Spleen (tissue), 11 donors: Measurements from ENCODE around the gene TLK1. TPM values are rescaled to one million over a fixed set of nuclear protein-coding genes. Genes with fewer than 3 reads are reported as not detected.

Experiments
- DNase-seq: peaks from one replicate; pipeline ENCODE4 v3.0.0-alpha.2; 2020
- H3K27ac ChIP-seq, 8 donors: fragments of 200-600 bp; sonication (generic) in 7 of 8; 1 replicate in 4 of 8; 2 replicates in 4 of 8; pipeline versions ENCODE4 v1.5.0 to v1.8.0; 2016 to 2021; ENCODE audit warnings: inconsistent platforms in 4 of 8, mild to moderate bottlenecking in 4 of 8, moderate library complexity in 1 of 8
- H3K27me3 ChIP-seq, 7 donors: fragments of 200-600 bp; sonication (generic) in 6 of 7; replicated peaks in 1 of 7; 1 replicate in 4 of 7; 2 replicates in 3 of 7; pipeline versions ENCODE4 v1.5.0 to v1.8.0; 2016 to 2021; ENCODE audit warnings: inconsistent platforms in 3 of 7, mild to moderate bottlenecking in 1 of 7
- H3K36me3 ChIP-seq, 6 donors: fragments of 200-600 bp; sonication (generic) in 5 of 6; 1 replicate in 4 of 6; 2 replicates in 2 of 6; pipeline versions ENCODE4 v1.5.0 to v1.8.0; 2016 to 2021; ENCODE audit warnings: inconsistent platforms in 2 of 6
- H3K4me1 ChIP-seq, 6 donors: fragments of 200-600 bp; sonication (generic) in 5 of 6; 1 replicate in 3 of 6; 2 replicates in 3 of 6; pipeline versions ENCODE4 v1.5.0 to v1.8.0; 2016 to 2021; ENCODE audit warnings: inconsistent platforms in 3 of 6
- H3K4me3 ChIP-seq, 8 donors: fragments of 200-600 bp; sonication (generic) in 7 of 8; 1 replicate in 4 of 8; 2 replicates in 4 of 8; pipeline versions ENCODE4 v1.5.0 to v1.8.0; 2016 to 2021; ENCODE audit warnings: inconsistent platforms in 4 of 8, mild to moderate bottlenecking in 4 of 8, moderate library complexity in 2 of 8
- H3K9me3 ChIP-seq, 8 donors: fragments of 200-600 bp; sonication (generic) in 7 of 8; 1 replicate in 4 of 8; 2 replicates in 4 of 8; pipeline versions ENCODE4 v1.5.0 to v1.8.0; 2016 to 2021; ENCODE audit warnings: inconsistent platforms in 4 of 8
- CTCF ChIP-seq, 11 experiments: fragments of 200-600 bp in 7 of 11; fragments of 450-650 bp in 4 of 11; sonication (generic) in 4 of 11; IDR thresholded peaks in 8 of 11; conservative IDR thresholded peaks in 3 of 11; 1 replicate in 7 of 11; 2 replicates in 4 of 11; pipeline versions ENCODE4 v1.4.0 to v1.8.0; 2016 to 2021; ENCODE audit warnings: antibody characterized with exemption in 11 of 11, inconsistent platforms in 4 of 11, mild to moderate bottlenecking in 1 of 11
- POLR2A ChIP-seq, 3 donors: fragments of 450-650 bp; IDR thresholded peaks; one replicate each; pipeline ENCODE4 v1.5.1; 2017; ENCODE audit warnings: antibody characterized with exemption in 3 of 3, mild to moderate bottlenecking in 1 of 3
- POLR2AphosphoS5 ChIP-seq, 3 donors: sonication (generic); formaldehyde crosslinking; IDR thresholded peaks; one replicate each; pipeline ENCODE4 v1.5.1; 2017; ENCODE audit warnings: antibody characterized with exemption in 3 of 3
- WGBS, 5 donors: extraction: QIAGEN DNeasy Blood & Tissue Kit in 3 of 5; methylation state at CpG; one replicate each; pipeline versions ENCODE4 v1.1.5 to v1.1.7; 2013 to 2018; 5-methylcytosine and 5-hydroxymethylcytosine counted together
- intact Hi-C: fragments of 100-400 bp; cut with DNase I; formaldehyde crosslinking; loops from one replicate; pipeline ENCODE4 v1.15.0; 2023; ENCODE audit warnings: low total_unique reads
- polyA plus RNA-seq, 3 donors: library from polyadenylated mRNA; stranded (reverse); fragments of 200-250 nt; gene quantifications; one replicate each; pipeline ENCODE4 v1.2.1, GENCODE V29; 2013
- total RNA-seq, 7 donors: library from RNA; depleted of rRNA in 3 of 7; stranded (reverse); fragments of >200 nt in 3 of 7; fragmentation: NEBNext Ultra II Directional in 4 of 7; extraction: Animal tissue kit (Norgen Biotek cat#: 25700) in 4 of 7; gene quantifications; one replicate each; pipeline versions ENCODE4 v1.1.0 to v1.2.1, GENCODE V29; 2016 to 2021
- donor health status: healthy with polysubstance abuse.
- donor health status: DM: no; HTN: no; CAD: no; lungs with moderate emphysema.
- donor health status: DM: no; HTN: no; CAD: no.
- donor health status: Bipolar disorder and iron deficiency.
- donor health status: healthy.
- donor health status: DM: no; HTN: no; CAD: no.
- donor health status: DM: yes; HTN: yes; CAD: no.

The TLK1 gene
- total and polyA plus RNA-seq, 10 donors, result 19.7 to 100.0 (median 81.7) TPM

DNA sequence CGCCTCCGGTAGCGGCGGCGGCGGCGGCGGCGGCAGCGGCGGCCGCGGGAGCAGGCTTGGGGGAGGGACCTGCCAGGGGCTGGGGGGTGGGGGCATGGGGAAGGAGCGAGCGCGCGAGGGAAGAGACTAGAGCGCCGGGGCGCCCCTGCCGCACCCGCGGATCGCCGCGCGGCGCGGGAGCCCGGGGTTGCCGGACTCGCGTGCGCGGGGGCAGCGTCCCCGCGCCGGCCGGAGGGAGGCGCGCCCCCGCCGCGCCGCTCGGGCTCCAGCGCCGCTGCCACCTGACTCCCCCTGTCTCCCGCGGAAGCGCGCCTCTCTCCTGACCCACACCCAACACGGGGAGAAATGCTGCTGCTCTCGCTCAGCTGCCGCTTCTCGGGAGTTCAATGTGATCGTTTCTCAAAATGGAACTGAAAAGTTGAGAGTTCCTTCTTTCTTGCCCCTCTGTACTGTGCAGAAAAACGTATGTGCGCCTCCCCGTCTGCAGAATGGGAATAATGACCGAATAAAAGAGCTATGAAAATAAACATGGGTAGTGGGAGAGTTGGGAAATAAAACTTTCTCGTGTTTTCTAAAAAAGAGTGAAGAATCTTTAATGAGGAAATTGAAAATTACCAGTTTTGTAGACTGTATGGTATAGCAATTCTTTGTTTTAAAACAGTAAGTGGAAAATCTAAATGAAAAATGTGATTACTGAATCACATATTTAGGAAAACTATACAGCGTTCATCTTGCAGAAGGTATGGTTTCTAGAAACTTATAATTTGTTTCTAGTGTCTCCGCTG, 455 bp upstream of the TLK1 start:
- no peaks in the 10 kb centered on the region for H3K9me3 ChIP-seq
- no peaks in the 10 kb centered on the region for H3K36me3 ChIP-seq
- peaks cover 26 to 69% (median 60%) of the 10 kb centered on the region in 6 donors for H3K4me1 ChIP-seq
- DNase-seq, result peak; percentile 94
- H3K27ac ChIP-seq, result peak overlapping the region; percentile 93 to 98 (median 96)
- intact Hi-C loops, result loop anchor here (5.0 kb wide), 2 partner anchors 256 to 271 kb away; partner anchors contain the start of genes DCAF17 and METTL8
- 1 to 3% (median 2%) methylated on average over 17 to 65 of the region's 65 CpGs for WGBS, 5 donors
- no peaks in the 10 kb centered on the region for H3K27me3 ChIP-seq
- H3K4me3 ChIP-seq, result peak overlapping the region; percentile 52 to 95 (median 80)
- TF ChIP-seq POLR2AphosphoS5 (IDR thresholded peaks at IDR 0.05), result peak in 2 of 3 donors; percentile 55 to 70
- no peak for TF ChIP-seq POLR2A (IDR thresholded peaks at IDR 0.05)
- TF ChIP-seq CTCF (IDR thresholded peaks at IDR 0.05 in 8 of 11, conservative IDR thresholded peaks at IDR 0.05 in 3 of 11), result peak in 2 of 11 experiments; percentile 1 to 3

DNA sequence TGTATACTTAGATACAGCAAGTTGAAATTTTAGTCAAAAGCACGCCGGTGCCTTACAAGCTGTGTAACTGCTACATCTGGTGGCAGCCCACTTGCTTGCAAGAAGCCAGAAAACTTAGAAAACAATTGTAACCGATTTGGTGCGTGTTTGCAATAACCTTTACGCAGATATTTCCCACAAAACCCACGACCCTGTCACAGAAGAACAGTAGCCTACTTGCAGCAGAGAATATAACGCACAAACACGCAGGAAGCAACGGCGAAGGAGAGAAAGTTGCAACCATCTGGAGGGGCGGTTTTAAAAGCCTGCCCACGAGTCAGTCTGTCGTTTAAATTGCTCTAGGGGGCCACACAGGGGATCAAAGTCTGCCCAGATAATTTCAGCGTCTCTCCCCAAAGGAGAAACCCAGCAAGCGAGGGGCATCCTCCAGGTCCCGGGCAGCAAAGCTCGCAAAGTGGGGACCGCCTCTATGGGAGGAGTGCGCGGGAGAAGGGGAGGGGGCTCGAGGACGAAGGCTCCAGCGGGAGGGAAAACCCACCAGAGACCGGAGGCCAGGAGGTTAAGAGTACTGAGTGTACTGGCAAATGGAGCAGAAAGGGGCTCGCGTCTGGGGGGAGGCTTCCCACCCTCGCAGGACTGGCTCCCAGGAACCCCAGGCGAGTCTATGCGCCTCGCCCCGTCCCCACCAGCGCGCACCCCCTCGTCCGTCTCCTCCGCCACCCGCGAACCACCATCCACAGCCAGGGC, 1.1 kb downstream of the TLK1 start:
- DNase-seq, result peak; percentile 91
- H3K36me3 ChIP-seq, result no peaks in the 10 kb centered on the region
- H3K4me1 ChIP-seq, result peaks cover 27 to 85% (median 76%) of the 10 kb centered on the region in 6 donors
- intact Hi-C loops, result loop anchor here (5.0 to 10.0 kb wide), 3 partner anchors 185 to 273 kb away; partner anchors contain the start of genes DCAF17 and METTL8
- TF ChIP-seq CTCF (IDR thresholded peaks at IDR 0.05 in 8 of 11, conservative IDR thresholded peaks at IDR 0.05 in 3 of 11), result peak in 5 of 11 experiments; percentile 17 to 49 (median 41)
- peak; percentile 27 to 69 (median 37) for TF ChIP-seq POLR2AphosphoS5 (IDR thresholded peaks at IDR 0.05)
- TF ChIP-seq POLR2A (IDR thresholded peaks at IDR 0.05), result no peak
- WGBS, 5 donors, result 0 to 2% (median 0%) methylated on average over 25 to 38 of the region's 38 CpGs
- peak overlapping the region; percentile 52 to 95 (median 80) for H3K4me3 ChIP-seq
- H3K27ac ChIP-seq, result peak overlapping the region; percentile 93 to 98 (median 96)
- no peaks in the 10 kb centered on the region for H3K9me3 ChIP-seq
- H3K27me3 ChIP-seq, result no peaks in the 10 kb centered on the region

DNA sequence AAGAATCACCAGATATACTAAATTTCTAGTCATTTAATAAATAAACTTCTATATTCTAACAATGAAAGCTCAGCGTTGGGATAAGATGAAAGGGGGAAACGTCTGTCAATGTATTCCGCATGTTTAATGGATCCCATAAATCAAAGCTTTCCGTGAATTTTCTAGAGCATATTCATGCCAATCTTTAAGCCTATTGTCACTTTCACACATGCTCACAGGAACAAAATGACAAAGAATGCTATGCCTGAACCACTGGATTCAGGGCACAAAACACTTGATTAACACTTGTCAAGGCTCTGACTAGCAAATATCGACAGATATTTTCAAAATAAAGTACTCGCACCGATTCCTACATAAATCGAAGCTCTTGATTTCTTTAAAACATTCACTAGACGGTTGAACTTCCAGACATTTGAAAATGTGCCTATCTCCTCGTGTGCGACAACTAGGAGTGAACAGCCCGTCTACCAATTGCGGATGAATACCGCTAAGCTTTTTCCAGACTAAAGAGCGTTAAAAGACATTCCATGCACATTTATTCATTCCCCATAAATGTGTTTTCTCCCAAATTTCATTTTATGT, 1.8 kb downstream of the TLK1 start:
- no peak for TF ChIP-seq POLR2A (IDR thresholded peaks at IDR 0.05)
- no peak for TF ChIP-seq CTCF (IDR thresholded peaks at IDR 0.05 in 8 of 11, conservative IDR thresholded peaks at IDR 0.05 in 3 of 11)
- TF ChIP-seq POLR2AphosphoS5 (IDR thresholded peaks at IDR 0.05), result no peak
- peaks cover 33 to 86% (median 81%) of the 10 kb centered on the region in 6 donors for H3K4me1 ChIP-seq
- peak overlapping the region; percentile 52 to 95 (median 80) for H3K4me3 ChIP-seq
- whole genome bisulfite sequencing, 5 donors, result 5 to 8% (median 7%) methylated on average over 15 of the region's 15 CpGs
- intact Hi-C loops, result loop anchor here (10.0 kb wide), 1 partner anchor 184 kb away; no protein-coding TSS in a partner anchor
- DNase-seq, result no peak
- no peaks in the 10 kb centered on the region for H3K27me3 ChIP-seq
- H3K27ac ChIP-seq, result peak overlapping the region in 7 of 8 donors; percentile 96 to 98 (median 97)
- H3K9me3 ChIP-seq, result no peaks in the 10 kb centered on the region
- no peaks in the 10 kb centered on the region for H3K36me3 ChIP-seq
